Esophagus squamous epithelium (tissue), 5 donors: Measurements from ENCODE around the gene SOCS3. TPM values are rescaled to one million over a fixed set of nuclear protein-coding genes. Genes with fewer than 3 reads are reported as not detected.

ENCODE experiments used
- DNase-seq: peaks from one replicate; lab custom pipeline; 2025; lab: John Stamatoyannopoulos, UW
- H3K27ac ChIP-seq, 4 donors: fragments of 200-600 bp; sonication (generic); one replicate each; pipeline ENCODE4 v1.5.1; 2016 to 2019; ENCODE audit warnings: mild to moderate bottlenecking in 1 of 4
- H3K27me3 ChIP-seq, 4 donors: fragments of 200-600 bp; sonication (generic); 1 replicate in 3 of 4; 2 replicates in 1 of 4; pipeline versions ENCODE4 v1.5.1 to v1.6.0; 2017 to 2021; ENCODE audit warnings: antibody characterized with exemption in 1 of 4
- H3K36me3 ChIP-seq, 3 donors: fragments of 200-600 bp; sonication (generic); one replicate each; pipeline ENCODE4 v1.5.1; 2016 to 2019
- H3K4me1 ChIP-seq, 3 donors: fragments of 200-600 bp; sonication (generic); one replicate each; pipeline ENCODE4 v1.5.1; 2017 to 2019
- H3K4me3 ChIP-seq, 4 donors: fragments of 200-600 bp; sonication (generic); 1 replicate in 3 of 4; 2 replicates in 1 of 4; pipeline ENCODE4 v1.5.1; 2016 to 2019; ENCODE audit warnings: mild to moderate bottlenecking in 2 of 4, moderate library complexity in 1 of 4
- H3K9me3 ChIP-seq, 3 donors: fragments of 200-600 bp; sonication (generic); one replicate each; pipeline ENCODE4 v1.5.1; 2016 to 2019
- CTCF ChIP-seq, 6 experiments: fragments of 450-650 bp in 4 of 6; fragments of 200-600 bp in 2 of 6; sonication (generic) in 2 of 6; IDR thresholded peaks; one replicate each; pipeline ENCODE4 v1.5.1; 2016 to 2019; ENCODE audit warnings: antibody characterized with exemption in 6 of 6, mild to moderate bottlenecking in 4 of 6, moderate library complexity in 4 of 6
- POLR2A ChIP-seq, 4 donors: fragments of 450-650 bp; IDR thresholded peaks; one replicate each; pipeline ENCODE4 v1.6.1; 2017; ENCODE audit warnings: antibody characterized with exemption in 4 of 4, mild to moderate bottlenecking in 4 of 4, moderate library complexity in 3 of 4
- WGBS, 2 donors: methylation state at CpG; one replicate each; pipeline ENCODE4 v1.1.5; 2018; 5-methylcytosine and 5-hydroxymethylcytosine counted together
- intact Hi-C: fragments of 100-400 bp; cut with DNase I; formaldehyde crosslinking; loops from one replicate; pipeline ENCODE4 v1.15.0; 2022
- total RNA-seq, 4 donors: library from RNA; depleted of rRNA; stranded (reverse); fragments of >200 nt; gene quantifications; one replicate each; pipeline ENCODE4 v1.1.0, GENCODE V29; 2016
- donor health status: DM: yes; HTN: yes; CAD: no.

The SOCS3 gene
- total RNA-seq, 4 donors from 2014 or later: 6.3 to 23.1 (median 17.1) TPM

GRCh38 chr17:78406396-78406795 is 46.5 kb upstream of the SOCS3 start:
- WGBS, 2 donors: 76 to 95% methylated on average over 3 to 4 of the region's 6 CpGs
- no peak overlapping the region for H3K4me3 ChIP-seq
- intact Hi-C loops: no loop called here
- peak overlapping the region in 2 of 4 donors; percentile 19 to 28 for H3K27ac ChIP-seq
- H3K36me3 ChIP-seq: peaks cover 11 to 68% (median 25%) of the 10 kb centered on the region in 3 donors
- H3K4me1 ChIP-seq: peaks cover 24 to 52% (median 45%) of the 10 kb centered on the region in 3 donors
- no peak for DNase-seq
- no peak for TF ChIP-seq POLR2A (IDR thresholded peaks at IDR 0.05)
- no peak for TF ChIP-seq CTCF (IDR thresholded peaks at IDR 0.05)
- H3K9me3 ChIP-seq: no peaks in the 10 kb centered on the region
- H3K27me3 ChIP-seq: no peaks in the 10 kb centered on the region

GRCh38 chr17:78403822-78404221 is 43.9 kb upstream of the SOCS3 start:
- Histone ChIP-seq H3K4me1 (peaks cover 24 to 48% (median 31%) of the 10 kb centered on the region in 3 donors), H3K36me3 (peaks cover 37 to 85% (median 46%) of the 10 kb centered on the region in 3 donors), H3K27ac (no peak overlapping the region), H3K4me3 (no peak overlapping the region), H3K27me3 (no peaks in the 10 kb centered on the region), H3K9me3 (no peaks in the 10 kb centered on the region)
- 95 to 100% methylated on average over 1 to 8 of the region's 14 CpGs for WGBS, 2 donors
- no peak for DNase-seq
- intact Hi-C loops: no loop called here
- TF ChIP-seq CTCF (IDR thresholded peaks at IDR 0.05): no peak
- no peak for TF ChIP-seq POLR2A (IDR thresholded peaks at IDR 0.05)

GRCh38 chr17:78401891-78402290 is 42.0 kb upstream of the SOCS3 start:
- Histone ChIP-seq H3K4me1 (peaks cover 5 to 47% (median 17%) of the 10 kb centered on the region in 3 donors), H3K27ac (no peak overlapping the region), H3K27me3 (no peaks in the 10 kb centered on the region), H3K36me3 (peaks cover 42 to 100% (median 57%) of the 10 kb centered on the region in 3 donors), H3K4me3 (no peak overlapping the region), H3K9me3 (no peaks in the 10 kb centered on the region)
- no peak for TF ChIP-seq CTCF (IDR thresholded peaks at IDR 0.05)
- TF ChIP-seq POLR2A (IDR thresholded peaks at IDR 0.05): no peak
- intact Hi-C loops: no loop called here
- DNase-seq: no peak
- 73% methylated on average over 2 of the region's 8 CpGs; no CpG with 5 or more reads in 1 of the 2 donors for WGBS, 2 donors

- Histone ChIP-seq H3K4me3 (no peak overlapping the region), H3K27me3 (no peaks in the 10 kb centered on the region), H3K9me3 (no peaks in the 10 kb centered on the region), H3K36me3 (peaks cover 48 to 100% (median 57%) of the 10 kb centered on the region in 3 donors), H3K27ac (no peak overlapping the region), H3K4me1 (peaks cover 7 to 41% (median 13%) of the 10 kb centered on the region in 3 donors)
- no peak for TF ChIP-seq POLR2A (IDR thresholded peaks at IDR 0.05)
- no peak for TF ChIP-seq CTCF (IDR thresholded peaks at IDR 0.05)
- 10 to 67% methylated on average over 1 to 2 of the region's 6 CpGs for WGBS, 2 donors
- DNase-seq: no peak
- intact Hi-C loops: no loop called here
Observed at GRCh38 chr17:78401246-78401645, 41.4 kb upstream of the SOCS3 start.

GRCh38 chr17:78400581-78401240 is 40.8 kb upstream of the SOCS3 start:
- H3K4me3 ChIP-seq: no peak overlapping the region
- H3K27ac ChIP-seq: no peak overlapping the region
- DNase-seq: no peak
- intact Hi-C loops: no loop called here
- 64 to 79% methylated on average over 4 to 6 of the region's 17 CpGs for WGBS, 2 donors
- peaks cover 10 to 39% (median 13%) of the 10 kb centered on the region in 3 donors for H3K4me1 ChIP-seq
- TF ChIP-seq POLR2A (IDR thresholded peaks at IDR 0.05): no peak
- TF ChIP-seq CTCF (IDR thresholded peaks at IDR 0.05): no peak
- H3K9me3 ChIP-seq: no peaks in the 10 kb centered on the region
- H3K36me3 ChIP-seq: peaks cover 51 to 100% (median 57%) of the 10 kb centered on the region in 3 donors
- H3K27me3 ChIP-seq: no peaks in the 10 kb centered on the region
